ENCODE results near the gene SNN. TPM values are rescaled to one million over a fixed set of nuclear protein-coding genes. Genes with fewer than 3 reads are reported as not detected.
A peak's percentile ranks its signal among the peaks of the same experiment; 100 is the strongest.

Gene SNN
- total and polyA plus RNA-seq, 2 of the 4 experiments (the other 2 are of a cell fraction) = 10.0 to 13.0 TPM

DNA sequence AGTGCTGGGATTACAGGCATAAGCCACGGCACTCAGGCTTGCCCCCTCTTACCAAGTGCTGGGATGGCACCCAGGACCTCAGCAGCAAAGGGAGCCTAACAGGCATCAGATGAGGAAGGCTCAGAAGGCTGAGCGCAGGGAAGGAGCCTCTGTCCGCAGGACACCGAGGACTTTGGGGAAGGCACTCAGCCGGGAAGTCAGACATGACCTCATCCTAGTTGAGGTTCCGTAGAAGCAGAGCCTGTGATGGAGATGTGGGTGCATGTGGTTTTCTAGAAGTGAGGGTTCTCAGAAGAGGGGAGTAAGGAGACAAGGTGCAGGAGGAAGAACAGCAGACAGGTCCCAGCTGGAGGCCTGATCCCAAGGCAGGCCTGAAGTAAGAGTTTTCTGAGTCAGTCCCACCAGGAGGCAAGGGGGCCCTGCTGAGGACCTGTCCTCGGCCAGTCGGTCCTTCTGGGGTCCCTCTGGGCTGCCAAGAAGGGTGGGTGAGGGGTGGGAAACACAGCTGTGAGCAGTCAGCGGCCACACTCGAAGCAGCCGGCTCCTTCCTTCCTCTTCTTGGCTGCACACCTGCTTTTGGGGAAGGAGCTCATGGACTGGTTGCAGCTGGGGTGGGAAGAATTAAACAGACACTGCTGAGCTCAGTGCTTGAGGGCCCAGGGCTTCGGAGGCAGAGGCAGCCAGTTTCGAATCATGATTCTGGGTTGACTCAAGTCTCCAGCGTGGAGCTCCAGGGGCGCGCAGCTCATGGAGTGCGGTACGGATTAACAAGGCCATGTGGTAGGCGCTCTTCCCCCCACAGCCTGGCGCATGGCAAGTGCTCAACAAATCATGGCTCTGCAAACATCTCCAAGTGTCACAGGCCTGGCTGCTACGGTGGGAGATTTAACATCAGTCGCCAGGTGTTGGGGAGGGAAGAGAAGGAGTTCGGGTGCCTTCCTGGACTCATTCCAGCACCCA, 38.9 kb upstream of the SNN start:
- Histone ChIP-seq H3K27me3 (ENCODE audit: control insufficient read depth, insufficient read depth, low read length) (no peaks in the 10 kb centered on the region), H2AK9ac (replicated peaks; ENCODE audit: low read depth, low read length, poor library complexity) (peak overlapping the region; percentile 86), H3K18ac (ENCODE audit: low read depth, low read length) (peak overlapping the region; percentile 66; the same call in 1 of the 2 replicates), H3K79me1 (ENCODE audit: low read depth in 1 of 2, low read length in 2 of 2) (no peaks in the 10 kb centered on the region; a peak in 1 of 4 replicates), H2BK20ac (ENCODE audit: low read depth, low read length) (peak overlapping the region; percentile 90), H4K5ac (ENCODE audit: low read depth, low read length) (peak overlapping the region; percentile 17), H3K4me1 (ENCODE audit: control insufficient read depth, insufficient read depth, low read length) (peaks cover 34% of the 10 kb centered on the region), H3K27ac (ENCODE audit: insufficient read depth, low read length) (peak overlapping the region; percentile 59; the same call in 1 of the 2 replicates), H3K9me3 (ENCODE audit: control insufficient read depth, insufficient read depth, low read length) (no peaks in the 10 kb centered on the region), H4K8ac (ENCODE audit: low read depth in 2 of 2, low read length in 2 of 2) (peak overlapping the region; percentile 8 to 78; a peak in 1 of 4 replicates), H3K23ac (ENCODE audit: low read depth, low read length) (peak overlapping the region; percentile 18; the same call in 1 of the 2 replicates), H2AK5ac (ENCODE audit: low read depth, low read length) (peak overlapping the region; percentile 94), H3K4me2 (ENCODE audit: low read depth, low read length) (no peak overlapping the region), H3K9me1 (ENCODE audit: insufficient read depth, low read length) (peaks cover 16% of the 10 kb centered on the region), H3K56ac (ENCODE audit: extremely low read depth, insufficient read depth, low read length) (no peak overlapping the region), H3K14ac (replicated peaks; ENCODE audit: low read depth, low read length) (peak overlapping the region; percentile 37; the same call in 1 of the 2 replicates), H4K91ac (ENCODE audit: insufficient read depth, low read depth, low read length) (peak overlapping the region; percentile 66), H2BK120ac (ENCODE audit: low read depth, low read length) (peak overlapping the region; percentile 90), H3K4ac (ENCODE audit: low read depth, low read length) (peak overlapping the region; percentile 86), H3K4me3 (ENCODE audit: insufficient read depth, low read depth, low read length) (no peak overlapping the region), H2BK15ac (ENCODE audit: low read depth, low read length) (peak overlapping the region; percentile 99), H2AFZ (replicated peaks; ENCODE audit: low read length, poor library complexity) (peak overlapping the region; percentile 84), H4K20me1 (ENCODE audit: insufficient read depth, low read length) (no peaks in the 10 kb centered on the region), H3K36me3 (ENCODE audit: control insufficient read depth, insufficient read depth, low read length) (no peaks in the 10 kb centered on the region), H2BK5ac (ENCODE audit: low read depth, low read length, poor library complexity, severe bottlenecking) (no peak overlapping the region), H3K9ac (ENCODE audit: low read depth, low read length) (no peak overlapping the region)
- no peak for ATAC-seq (ENCODE audit: low read depth)
- dilution Hi-C loops (cut with HindIII; ENCODE audit: low sequenced_read_pairs, unreplicated experiment) = no loop called here
- ChIA-PET POLR2A (ENCODE audit: unreplicated experiment) (interaction anchor here (0.5 kb wide), 1 partner anchor 174 kb away, joined by 4 read pairs; no protein-coding TSS in a partner anchor), CTCF (no interaction called here)
- in situ Hi-C loops (cut with MboI; ENCODE audit: low sequenced_read_pairs) = loop anchor here (5.0 kb wide), 1 partner anchor 37 kb away; no protein-coding TSS in a partner anchor
- intact Hi-C loops (cut with micrococcal nuclease) = no loop called here
- 44% methylated on average over 17 of the region's 23 CpGs; no CpG with 5 or more reads in 1 of the 2 experiments for WGBS, 2 experiments (ENCODE audit: extremely low coverage in 2 of 2, insufficient read length in 1 of 2)
- DNase-seq = peak; percentile 41
- BruUV-seq (replicated peaks) = no TSS peak
- no peak for TF ChIP-seq MXI1 (IDR thresholded peaks at IDR 0.05; ENCODE audit: borderline replicate concordance, low read depth, low read length)
- no peak for TF ChIP-seq MAFK (IDR thresholded peaks at IDR 0.05; ENCODE audit: low read depth, low read length)
- no peak for TF ChIP-seq RFX5 (IDR thresholded peaks at IDR 0.05; ENCODE audit: low read depth, low read length)
- no peak for TF ChIP-seq SMC3 (IDR thresholded peaks at IDR 0.05; ENCODE audit: low read depth, low read length)
- TF ChIP-seq, protein P1, sequence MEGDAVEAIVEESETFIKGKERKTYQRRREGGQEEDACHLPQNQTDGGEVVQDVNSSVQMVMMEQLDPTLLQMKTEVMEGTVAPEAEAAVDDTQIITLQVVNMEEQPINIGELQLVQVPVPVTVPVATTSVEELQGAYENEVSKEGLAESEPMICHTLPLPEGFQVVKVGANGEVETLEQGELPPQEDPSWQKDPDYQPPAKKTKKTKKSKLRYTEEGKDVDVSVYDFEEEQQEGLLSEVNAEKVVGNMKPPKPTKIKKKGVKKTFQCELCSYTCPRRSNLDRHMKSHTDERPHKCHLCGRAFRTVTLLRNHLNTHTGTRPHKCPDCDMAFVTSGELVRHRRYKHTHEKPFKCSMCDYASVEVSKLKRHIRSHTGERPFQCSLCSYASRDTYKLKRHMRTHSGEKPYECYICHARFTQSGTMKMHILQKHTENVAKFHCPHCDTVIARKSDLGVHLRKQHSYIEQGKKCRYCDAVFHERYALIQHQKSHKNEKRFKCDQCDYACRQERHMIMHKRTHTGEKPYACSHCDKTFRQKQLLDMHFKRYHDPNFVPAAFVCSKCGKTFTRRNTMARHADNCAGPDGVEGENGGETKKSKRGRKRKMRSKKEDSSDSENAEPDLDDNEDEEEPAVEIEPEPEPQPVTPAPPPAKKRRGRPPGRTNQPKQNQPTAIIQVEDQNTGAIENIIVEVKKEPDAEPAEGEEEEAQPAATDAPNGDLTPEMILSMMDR (conservative IDR thresholded peaks at IDR 0.05; ENCODE audit: low read depth, low read length) = no peak
- TF ChIP-seq, protein P2, sequence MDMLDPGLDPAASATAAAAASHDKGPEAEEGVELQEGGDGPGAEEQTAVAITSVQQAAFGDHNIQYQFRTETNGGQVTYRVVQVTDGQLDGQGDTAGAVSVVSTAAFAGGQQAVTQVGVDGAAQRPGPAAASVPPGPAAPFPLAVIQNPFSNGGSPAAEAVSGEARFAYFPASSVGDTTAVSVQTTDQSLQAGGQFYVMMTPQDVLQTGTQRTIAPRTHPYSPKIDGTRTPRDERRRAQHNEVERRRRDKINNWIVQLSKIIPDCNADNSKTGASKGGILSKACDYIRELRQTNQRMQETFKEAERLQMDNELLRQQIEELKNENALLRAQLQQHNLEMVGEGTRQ (IDR thresholded peaks at IDR 0.05; ENCODE audit: low read depth, low read length) = no peak
- no peak for TF ChIP-seq NFE2L2 (IDR thresholded peaks at IDR 0.05; ENCODE audit: low read depth, low read length)
- TF ChIP-seq CHD1 (IDR thresholded peaks at IDR 0.05; ENCODE audit: low read depth, low read length) = no peak
- TF ChIP-seq MAZ (IDR thresholded peaks at IDR 0.05; ENCODE audit: borderline replicate concordance, low read depth, low read length) = no peak
- TF ChIP-seq FOS (IDR thresholded peaks at IDR 0.05; ENCODE audit: low read depth, low read length) = no peak
- TF ChIP-seq, protein P3, sequence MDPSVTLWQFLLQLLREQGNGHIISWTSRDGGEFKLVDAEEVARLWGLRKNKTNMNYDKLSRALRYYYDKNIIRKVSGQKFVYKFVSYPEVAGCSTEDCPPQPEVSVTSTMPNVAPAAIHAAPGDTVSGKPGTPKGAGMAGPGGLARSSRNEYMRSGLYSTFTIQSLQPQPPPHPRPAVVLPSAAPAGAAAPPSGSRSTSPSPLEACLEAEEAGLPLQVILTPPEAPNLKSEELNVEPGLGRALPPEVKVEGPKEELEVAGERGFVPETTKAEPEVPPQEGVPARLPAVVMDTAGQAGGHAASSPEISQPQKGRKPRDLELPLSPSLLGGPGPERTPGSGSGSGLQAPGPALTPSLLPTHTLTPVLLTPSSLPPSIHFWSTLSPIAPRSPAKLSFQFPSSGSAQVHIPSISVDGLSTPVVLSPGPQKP (IDR thresholded peaks at IDR 0.05; ENCODE audit: borderline replicate concordance, low read depth, low read length) = no peak
- no peak for TF ChIP-seq POLR2A (IDR thresholded peaks at IDR 0.05; ENCODE audit: low read depth, low read length)
- TF ChIP-seq RCOR1 (IDR thresholded peaks at IDR 0.05; ENCODE audit: insufficient replicate concordance, low read length) = no peak
